Measurements from ENCODE around the gene HAO1. TPM values are rescaled to one million over a fixed set of nuclear protein-coding genes. Genes with fewer than 3 reads are reported as not detected.
"Not testable (repeated sequence)": the region's sequence is repeated elsewhere in the genome, so short reads cannot be mapped to it uniquely, and the experiment has no call there.

HAO1 gene
- total RNA-seq, 2 donors from 2014 or later = not detected

DNA sequence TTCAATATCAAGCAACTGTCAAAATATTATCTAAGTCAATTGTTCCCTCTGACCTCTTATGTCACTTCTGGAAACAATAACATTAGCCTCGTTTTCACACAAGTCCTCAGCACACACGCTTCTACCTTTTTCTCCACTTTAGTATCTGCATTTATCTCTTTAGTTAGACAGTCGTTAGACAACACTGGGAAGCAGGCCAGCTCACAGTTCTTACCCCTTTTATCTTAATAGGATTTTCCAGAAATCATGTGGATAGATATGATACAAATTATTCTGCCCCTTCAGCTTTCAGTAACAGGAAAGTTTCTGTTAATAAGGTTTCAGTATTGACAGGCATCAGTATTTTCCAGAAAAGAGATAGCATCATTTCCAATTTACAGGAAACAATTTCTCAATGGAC, 25.9 kb upstream of the HAO1 start:
- TF ChIP-seq, protein P1, sequence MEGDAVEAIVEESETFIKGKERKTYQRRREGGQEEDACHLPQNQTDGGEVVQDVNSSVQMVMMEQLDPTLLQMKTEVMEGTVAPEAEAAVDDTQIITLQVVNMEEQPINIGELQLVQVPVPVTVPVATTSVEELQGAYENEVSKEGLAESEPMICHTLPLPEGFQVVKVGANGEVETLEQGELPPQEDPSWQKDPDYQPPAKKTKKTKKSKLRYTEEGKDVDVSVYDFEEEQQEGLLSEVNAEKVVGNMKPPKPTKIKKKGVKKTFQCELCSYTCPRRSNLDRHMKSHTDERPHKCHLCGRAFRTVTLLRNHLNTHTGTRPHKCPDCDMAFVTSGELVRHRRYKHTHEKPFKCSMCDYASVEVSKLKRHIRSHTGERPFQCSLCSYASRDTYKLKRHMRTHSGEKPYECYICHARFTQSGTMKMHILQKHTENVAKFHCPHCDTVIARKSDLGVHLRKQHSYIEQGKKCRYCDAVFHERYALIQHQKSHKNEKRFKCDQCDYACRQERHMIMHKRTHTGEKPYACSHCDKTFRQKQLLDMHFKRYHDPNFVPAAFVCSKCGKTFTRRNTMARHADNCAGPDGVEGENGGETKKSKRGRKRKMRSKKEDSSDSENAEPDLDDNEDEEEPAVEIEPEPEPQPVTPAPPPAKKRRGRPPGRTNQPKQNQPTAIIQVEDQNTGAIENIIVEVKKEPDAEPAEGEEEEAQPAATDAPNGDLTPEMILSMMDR (IDR thresholded peaks at IDR 0.05) = no peak

DNA sequence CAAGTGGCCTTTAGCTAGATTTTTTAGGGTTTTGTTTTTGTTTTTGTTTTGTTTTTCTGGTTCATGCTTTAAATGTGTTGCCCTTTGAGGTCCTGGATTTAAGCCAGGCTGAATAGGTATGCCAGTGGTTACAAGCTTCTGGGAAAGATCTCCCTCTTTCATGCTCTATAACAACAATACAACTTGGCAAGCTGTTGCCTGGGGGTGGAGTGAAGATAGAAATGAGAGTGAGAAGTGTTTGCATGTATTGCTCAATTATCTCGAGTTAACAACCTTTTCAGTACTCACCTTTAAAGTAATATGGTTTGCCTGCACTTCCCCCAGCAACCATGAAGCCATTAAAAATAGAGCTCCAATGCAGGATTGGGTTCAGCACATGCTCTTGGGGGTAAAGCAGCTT, 19.2 kb upstream of the HAO1 start:
- no peak for DNase-seq (ENCODE audit: low spot score)
- TF ChIP-seq, protein P1 (IDR thresholded peaks at IDR 0.05) = no peak
- no peaks in the 10 kb centered on the region for H3K36me3 ChIP-seq
- no peaks in the 10 kb centered on the region for H3K27me3 ChIP-seq
- no peak overlapping the region for H3K4me3 ChIP-seq
- no peak overlapping the region for H3K27ac ChIP-seq
- H3K9me3 ChIP-seq = no peaks in the 10 kb centered on the region
- H3K4me1 ChIP-seq = no peaks in the 10 kb centered on the region

More for the DNA sequence above, 25.9 kb upstream of the HAO1 start:
- no peaks in the 10 kb centered on the region for H3K27me3 ChIP-seq
- no peaks in the 10 kb centered on the region for H3K9me3 ChIP-seq
- no peaks in the 10 kb centered on the region for H3K4me1 ChIP-seq
- no peaks in the 10 kb centered on the region for H3K36me3 ChIP-seq
- no peak overlapping the region for H3K4me3 ChIP-seq
- no peak for DNase-seq (ENCODE audit: low spot score)
- no peak overlapping the region for H3K27ac ChIP-seq

DNA sequence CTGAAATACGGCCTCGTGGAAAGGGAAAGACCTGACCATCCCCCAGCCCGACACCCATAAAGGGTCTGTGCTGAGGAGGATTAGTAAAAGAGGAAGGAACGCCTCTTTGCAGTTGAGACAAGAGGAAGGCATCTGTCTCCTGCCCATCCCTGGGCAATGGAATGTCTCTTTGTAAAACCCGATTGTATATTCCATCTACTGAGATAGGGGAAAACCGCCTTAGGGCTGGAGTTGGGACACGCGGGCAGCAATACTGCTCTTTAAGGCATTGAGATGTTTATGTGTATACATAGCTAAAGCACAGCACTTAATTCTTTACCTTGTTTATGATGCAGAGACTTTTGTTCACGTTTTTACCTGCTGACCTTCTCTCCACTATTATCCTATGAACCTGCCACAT, 16.3 kb upstream of the HAO1 start:
- not testable (repeated sequence) for H3K4me1 ChIP-seq; H3K27me3 ChIP-seq; H3K36me3 ChIP-seq; H3K27ac ChIP-seq; DNase-seq (ENCODE audit: low spot score); H3K4me3 ChIP-seq; H3K9me3 ChIP-seq

DNA sequence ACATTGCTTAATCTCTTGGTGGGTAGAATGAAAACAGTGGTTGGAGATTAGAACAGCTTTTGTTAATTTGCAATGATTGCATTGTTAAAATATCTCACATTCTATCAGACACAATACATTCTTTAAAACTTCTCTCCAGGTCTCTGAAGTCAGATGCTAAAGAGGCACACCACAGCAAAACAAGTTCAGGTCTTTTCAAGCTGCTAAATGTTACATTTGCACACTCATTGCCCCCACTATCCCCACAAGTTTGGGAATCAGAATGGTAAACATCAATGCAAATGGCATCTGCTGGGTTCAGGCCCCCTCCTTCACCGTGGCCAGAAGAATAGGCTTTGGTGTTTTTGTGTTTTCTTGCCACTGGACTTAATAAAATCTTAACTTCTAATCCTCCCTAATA, 10.1 kb upstream of the HAO1 start:
- DNase-seq (ENCODE audit: low spot score) = no peak
- Histone ChIP-seq H3K4me3 (no peak overlapping the region), H3K4me1 (no peaks in the 10 kb centered on the region), H3K27ac (no peak overlapping the region), H3K27me3 (no peaks in the 10 kb centered on the region), H3K36me3 (no peaks in the 10 kb centered on the region), H3K9me3 (peaks cover 0 to 14% of the 10 kb centered on the region in 2 donors)
- TF ChIP-seq, protein P1 (IDR thresholded peaks at IDR 0.05) = no peak

DNA sequence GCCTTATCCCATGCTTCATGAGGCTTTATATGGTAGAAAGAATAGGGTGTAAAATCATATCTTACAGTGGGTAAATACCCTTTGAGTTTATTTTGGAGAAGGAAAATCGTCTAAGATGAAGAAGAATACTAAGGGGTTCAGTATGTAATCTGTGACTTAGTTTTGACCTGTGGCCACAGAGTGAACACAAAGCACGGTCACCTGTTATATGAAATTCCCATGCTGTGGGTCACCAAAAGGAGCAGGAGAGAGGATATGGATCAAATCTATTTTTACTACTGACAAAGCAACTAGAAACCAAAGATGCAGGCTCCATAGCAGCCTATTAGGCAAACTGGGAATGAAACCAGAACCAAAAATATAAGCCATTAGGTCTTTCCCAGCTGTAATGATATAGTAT, 3.6 kb upstream of the HAO1 start:
- Histone ChIP-seq H3K27me3 (no peaks in the 10 kb centered on the region), H3K4me3 (no peak overlapping the region), H3K27ac (no peak overlapping the region), H3K9me3 (peaks cover 0 to 14% of the 10 kb centered on the region in 2 donors), H3K4me1 (no peaks in the 10 kb centered on the region), H3K36me3 (no peaks in the 10 kb centered on the region)
- no peak for DNase-seq (ENCODE audit: low spot score)
- TF ChIP-seq, protein P1 (IDR thresholded peaks at IDR 0.05) = no peak

DNA sequence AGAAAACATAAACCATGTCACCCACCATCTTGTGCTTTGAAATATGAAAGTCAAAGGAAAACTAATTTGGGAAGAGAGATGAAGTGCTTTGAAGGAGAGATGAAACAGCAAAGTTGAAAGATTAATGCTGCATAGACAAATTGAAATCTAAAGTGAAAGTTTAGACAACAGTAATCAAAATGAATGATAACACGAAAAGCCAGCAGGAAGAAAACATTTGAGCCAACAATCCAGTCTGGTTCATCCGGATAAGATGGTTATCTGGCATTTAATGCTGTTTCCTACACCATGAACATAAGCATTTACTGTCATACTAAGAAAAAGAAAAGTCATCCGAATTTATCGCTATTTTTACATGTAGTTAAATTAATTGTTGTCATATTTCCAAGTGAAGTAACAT, 595 bp downstream of the HAO1 start:
- no peak overlapping the region for H3K4me3 ChIP-seq
- H3K36me3 ChIP-seq = no peaks in the 10 kb centered on the region
- no peak overlapping the region for H3K27ac ChIP-seq
- H3K27me3 ChIP-seq = no peaks in the 10 kb centered on the region
- TF ChIP-seq, protein P1 (IDR thresholded peaks at IDR 0.05) = no peak
- H3K4me1 ChIP-seq = peaks cover 0 to 9% of the 10 kb centered on the region in 2 donors
- DNase-seq (ENCODE audit: low spot score) = no peak
- H3K9me3 ChIP-seq = no peaks in the 10 kb centered on the region
